ENCODE results near the gene JHY. TPM values are rescaled to one million over a fixed set of nuclear protein-coding genes. Genes with fewer than 3 reads are reported as not detected.

JHY gene
- total and polyA plus RNA-seq, 2 of the 4 experiments (the other 2 are of a cell fraction), result 0.51 to 0.54 TPM

DNA sequence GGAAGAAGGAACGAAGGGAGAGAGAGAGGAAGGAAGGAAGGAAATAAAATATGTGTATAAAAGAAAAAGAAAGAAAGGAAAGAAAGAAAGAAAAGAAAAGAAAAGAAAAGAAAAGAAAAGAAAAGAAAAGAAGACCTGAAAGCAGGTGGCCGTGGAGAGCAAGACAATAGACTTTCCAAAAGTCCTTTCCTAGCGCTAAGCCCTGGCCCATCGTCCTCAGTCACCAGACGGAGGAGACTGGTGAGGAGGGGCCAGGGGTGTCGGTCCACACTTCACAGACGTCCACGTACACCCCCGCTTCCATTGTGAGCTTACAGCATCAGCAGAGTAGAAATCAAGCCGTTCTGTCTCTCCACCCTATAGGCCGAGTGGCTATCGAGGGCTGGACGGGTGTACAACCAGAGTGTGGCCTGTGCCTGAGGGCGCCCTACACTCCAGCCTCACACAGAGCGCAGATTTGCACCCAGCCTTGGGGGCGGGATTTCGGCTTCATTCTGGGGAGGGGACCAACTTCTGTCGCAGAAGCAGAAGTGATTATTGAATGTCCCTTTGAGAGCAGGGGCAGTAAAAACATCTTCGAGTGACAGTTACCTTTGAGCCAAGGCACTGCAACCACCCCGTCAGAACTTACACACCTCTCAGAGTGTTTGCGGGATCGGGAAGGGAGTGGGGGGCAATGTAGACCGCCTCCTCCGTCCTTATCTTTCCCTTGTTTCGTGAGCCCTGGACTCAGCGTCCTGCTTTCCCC is 101.1 kb downstream of the JHY start:
- TF ChIP-seq FOS (IDR thresholded peaks at IDR 0.05; ENCODE audit: low read depth, low read length) (no peak), SMC3 (IDR thresholded peaks at IDR 0.05; ENCODE audit: low read depth, low read length) (no peak), MAZ (IDR thresholded peaks at IDR 0.05; ENCODE audit: borderline replicate concordance, low read depth, low read length) (no peak), MXI1 (IDR thresholded peaks at IDR 0.05; ENCODE audit: borderline replicate concordance, low read depth, low read length) (no peak), CHD1 (IDR thresholded peaks at IDR 0.05; ENCODE audit: low read depth, low read length) (no peak), NFE2L2 (IDR thresholded peaks at IDR 0.05; ENCODE audit: low read depth, low read length) (no peak), RAD21 (IDR thresholded peaks at IDR 0.05; ENCODE audit: low read length) (no peak), RFX5 (IDR thresholded peaks at IDR 0.05; ENCODE audit: low read depth, low read length) (no peak)
- TF ChIP-seq, protein P1, sequence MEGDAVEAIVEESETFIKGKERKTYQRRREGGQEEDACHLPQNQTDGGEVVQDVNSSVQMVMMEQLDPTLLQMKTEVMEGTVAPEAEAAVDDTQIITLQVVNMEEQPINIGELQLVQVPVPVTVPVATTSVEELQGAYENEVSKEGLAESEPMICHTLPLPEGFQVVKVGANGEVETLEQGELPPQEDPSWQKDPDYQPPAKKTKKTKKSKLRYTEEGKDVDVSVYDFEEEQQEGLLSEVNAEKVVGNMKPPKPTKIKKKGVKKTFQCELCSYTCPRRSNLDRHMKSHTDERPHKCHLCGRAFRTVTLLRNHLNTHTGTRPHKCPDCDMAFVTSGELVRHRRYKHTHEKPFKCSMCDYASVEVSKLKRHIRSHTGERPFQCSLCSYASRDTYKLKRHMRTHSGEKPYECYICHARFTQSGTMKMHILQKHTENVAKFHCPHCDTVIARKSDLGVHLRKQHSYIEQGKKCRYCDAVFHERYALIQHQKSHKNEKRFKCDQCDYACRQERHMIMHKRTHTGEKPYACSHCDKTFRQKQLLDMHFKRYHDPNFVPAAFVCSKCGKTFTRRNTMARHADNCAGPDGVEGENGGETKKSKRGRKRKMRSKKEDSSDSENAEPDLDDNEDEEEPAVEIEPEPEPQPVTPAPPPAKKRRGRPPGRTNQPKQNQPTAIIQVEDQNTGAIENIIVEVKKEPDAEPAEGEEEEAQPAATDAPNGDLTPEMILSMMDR (conservative IDR thresholded peaks at IDR 0.05; ENCODE audit: low read depth, low read length), result no peak
- TF ChIP-seq, protein P2, sequence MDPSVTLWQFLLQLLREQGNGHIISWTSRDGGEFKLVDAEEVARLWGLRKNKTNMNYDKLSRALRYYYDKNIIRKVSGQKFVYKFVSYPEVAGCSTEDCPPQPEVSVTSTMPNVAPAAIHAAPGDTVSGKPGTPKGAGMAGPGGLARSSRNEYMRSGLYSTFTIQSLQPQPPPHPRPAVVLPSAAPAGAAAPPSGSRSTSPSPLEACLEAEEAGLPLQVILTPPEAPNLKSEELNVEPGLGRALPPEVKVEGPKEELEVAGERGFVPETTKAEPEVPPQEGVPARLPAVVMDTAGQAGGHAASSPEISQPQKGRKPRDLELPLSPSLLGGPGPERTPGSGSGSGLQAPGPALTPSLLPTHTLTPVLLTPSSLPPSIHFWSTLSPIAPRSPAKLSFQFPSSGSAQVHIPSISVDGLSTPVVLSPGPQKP (IDR thresholded peaks at IDR 0.05; ENCODE audit: borderline replicate concordance, low read depth, low read length), result no peak
- TF ChIP-seq, protein P3, sequence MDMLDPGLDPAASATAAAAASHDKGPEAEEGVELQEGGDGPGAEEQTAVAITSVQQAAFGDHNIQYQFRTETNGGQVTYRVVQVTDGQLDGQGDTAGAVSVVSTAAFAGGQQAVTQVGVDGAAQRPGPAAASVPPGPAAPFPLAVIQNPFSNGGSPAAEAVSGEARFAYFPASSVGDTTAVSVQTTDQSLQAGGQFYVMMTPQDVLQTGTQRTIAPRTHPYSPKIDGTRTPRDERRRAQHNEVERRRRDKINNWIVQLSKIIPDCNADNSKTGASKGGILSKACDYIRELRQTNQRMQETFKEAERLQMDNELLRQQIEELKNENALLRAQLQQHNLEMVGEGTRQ (IDR thresholded peaks at IDR 0.05; ENCODE audit: low read depth, low read length), result no peak
- Histone ChIP-seq H3K4me3 (ENCODE audit: insufficient read depth, low read depth, low read length) (peak overlapping the region; percentile 38), H2AK9ac (replicated peaks; ENCODE audit: low read depth, low read length, poor library complexity) (no peak overlapping the region), H3K27ac (ENCODE audit: insufficient read depth, low read length) (no peak overlapping the region), H4K91ac (ENCODE audit: insufficient read depth, low read depth, low read length) (no peak overlapping the region), H3K9me1 (ENCODE audit: insufficient read depth, low read length) (no peaks in the 10 kb centered on the region; the same call in 1 of the 2 replicates), H3K23ac (ENCODE audit: low read depth, low read length) (peak overlapping the region; percentile 50; the same call in 1 of the 2 replicates), H3K36me3 (ENCODE audit: control insufficient read depth, insufficient read depth, low read length) (no peaks in the 10 kb centered on the region), H3K18ac (ENCODE audit: low read depth, low read length) (no peak overlapping the region), H2AK5ac (ENCODE audit: low read depth, low read length) (no peak overlapping the region), H4K8ac (ENCODE audit: low read depth in 2 of 2, low read length in 2 of 2) (no peak overlapping the region), H3K14ac (replicated peaks; ENCODE audit: low read depth, low read length) (no peak overlapping the region), H2BK15ac (ENCODE audit: low read depth, low read length) (no peak overlapping the region), H2BK5ac (ENCODE audit: low read depth, low read length, poor library complexity, severe bottlenecking) (no peak overlapping the region), H3K27me3 (ENCODE audit: control insufficient read depth, insufficient read depth, low read length) (peaks cover 59% of the 10 kb centered on the region), H2AFZ (replicated peaks; ENCODE audit: low read length, poor library complexity) (peak overlapping the region; percentile 83), H3K9ac (ENCODE audit: low read depth, low read length) (no peak overlapping the region), H3K4ac (ENCODE audit: low read depth, low read length) (no peak overlapping the region), H2BK20ac (ENCODE audit: low read depth, low read length) (no peak overlapping the region), H2BK120ac (ENCODE audit: low read depth, low read length) (no peak overlapping the region), H3K9me3 (ENCODE audit: control insufficient read depth, insufficient read depth, low read length) (peaks cover 4% of the 10 kb centered on the region), H3K79me1 (ENCODE audit: low read depth in 1 of 2, low read length in 2 of 2) (no peaks in the 10 kb centered on the region), H3K56ac (ENCODE audit: extremely low read depth, insufficient read depth, low read length) (no peak overlapping the region), H4K5ac (ENCODE audit: low read depth, low read length) (no peak overlapping the region), H3K4me1 (ENCODE audit: control insufficient read depth, insufficient read depth, low read length) (no peaks in the 10 kb centered on the region), H4K20me1 (ENCODE audit: insufficient read depth, low read length) (no peaks in the 10 kb centered on the region), H3K4me2 (ENCODE audit: low read depth, low read length) (peak overlapping the region; percentile 74; the same call in 1 of the 2 replicates)
- dilution Hi-C loops (cut with HindIII; ENCODE audit: low sequenced_read_pairs, unreplicated experiment), result no loop called here
- DNase-seq (no peak), ATAC-seq (ENCODE audit: low read depth) (no peak)
- WGBS, 2 experiments (ENCODE audit: extremely low coverage in 2 of 2, insufficient read length in 1 of 2), result 15 to 75% methylated on average over 1 to 6 of the region's 26 CpGs
- ChIA-PET POLR2A (ENCODE audit: unreplicated experiment) (no interaction called here), CTCF (interaction anchor here (0.9 kb wide), 1 partner anchor 37 kb away, joined by 3 read pairs; no protein-coding TSS in a partner anchor)
- intact Hi-C loops (cut with micrococcal nuclease), result no loop called here
- BruUV-seq (replicated peaks), result no TSS peak
- in situ Hi-C loops (cut with MboI; ENCODE audit: low sequenced_read_pairs), result no loop called here
